Renal cortical epithelial cell (primary cell): ENCODE measurements around the gene SPSB4. TPM values are rescaled to one million over a fixed set of nuclear protein-coding genes. Genes with fewer than 3 reads are reported as not detected.

ENCODE experiments used
- DNase-seq: peaks from one replicate; pipeline ENCODE4 v3.0.0-alpha.2; 2011; ENCODE audit warnings: low read depth
- total RNA-seq: library from RNA; depleted of rRNA; stranded (reverse); fragments of >200 nt; gene quantifications from 2 replicates; pipeline ENCODE4 v1.2.3, GENCODE V29; 2014

The SPSB4 gene
- total RNA-seq, 1 donor from 2014 or later, result not detected

- DNase-seq, result no peak
These were observed 101.0 kb downstream of the SPSB4 start for GRCh38 chr3:141152130-141152529.

- no peak for DNase-seq
These were observed 101.9 kb downstream of the SPSB4 start for GRCh38 chr3:141152801-141153678.

- DNase-seq, result no peak
These were observed 102.5 kb downstream of the SPSB4 start for GRCh38 chr3:141153679-141153966.

DNA sequence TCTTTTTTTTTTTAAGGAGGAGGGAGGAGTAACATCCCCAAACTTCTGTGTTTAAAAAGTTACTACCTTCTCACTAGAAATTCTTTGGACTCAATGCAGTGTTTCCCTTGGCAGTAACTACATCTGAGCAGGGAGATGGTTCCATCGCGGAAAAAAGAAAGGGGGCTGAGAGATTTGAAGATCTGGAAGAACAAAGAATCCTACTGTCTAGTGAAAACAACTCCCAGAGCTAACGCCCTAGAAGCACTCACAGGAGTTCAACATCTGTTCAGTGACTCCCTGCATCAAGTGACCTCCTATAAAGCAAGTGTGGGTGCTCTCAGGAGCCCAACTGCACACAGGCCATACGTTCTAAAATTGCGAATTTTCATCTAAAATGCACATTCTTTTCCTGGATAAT lies 113.7 kb downstream of the SPSB4 start:
- DNase-seq, result no peak

DNA sequence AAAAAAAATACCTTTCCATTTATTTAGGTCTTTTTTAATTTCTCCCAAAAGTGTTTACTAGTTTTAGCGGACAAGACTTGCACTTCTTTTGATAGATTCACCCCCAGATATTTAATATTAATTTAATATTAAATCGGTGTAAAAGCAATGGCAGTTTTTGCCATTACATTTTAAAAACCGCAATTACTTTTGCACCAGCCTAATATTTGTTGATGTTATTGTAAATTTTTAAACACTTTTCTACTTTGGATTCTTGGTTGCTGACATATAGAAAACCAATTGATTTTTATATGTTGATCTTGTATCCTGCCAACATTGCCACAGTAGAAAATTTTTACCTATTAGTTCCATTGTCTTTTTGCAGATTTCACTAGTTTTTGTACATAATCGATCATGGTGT lies 116.5 kb downstream of the SPSB4 start:
- no peak for DNase-seq

GRCh38 chr3:141170678-141171295 lies 119.6 kb downstream of the SPSB4 start:
- no peak for DNase-seq

DNA sequence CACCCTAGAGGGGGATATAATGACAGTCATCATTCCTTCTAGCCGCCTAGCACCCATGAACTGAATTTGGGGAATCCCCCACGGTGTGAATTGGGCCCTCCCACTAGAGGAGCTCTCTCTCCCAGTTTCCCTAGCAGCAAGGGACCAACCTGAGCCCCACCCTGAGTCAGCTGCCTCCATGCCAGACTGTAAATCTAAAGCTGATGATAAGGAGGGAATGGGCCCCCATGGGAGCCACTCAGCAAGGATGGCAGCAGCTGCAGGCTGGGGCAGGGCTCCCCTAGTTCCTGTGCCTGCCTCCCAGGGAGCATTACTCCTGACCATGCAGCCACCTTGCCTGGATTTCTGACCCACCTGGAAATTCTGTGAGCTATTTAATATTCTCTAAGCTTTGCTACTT lies 123.5 kb downstream of the SPSB4 start:
- DNase-seq, result no peak

GRCh38 chr3:141176775-141177174 lies 125.6 kb downstream of the SPSB4 start:
- DNase-seq, result no peak

DNA sequence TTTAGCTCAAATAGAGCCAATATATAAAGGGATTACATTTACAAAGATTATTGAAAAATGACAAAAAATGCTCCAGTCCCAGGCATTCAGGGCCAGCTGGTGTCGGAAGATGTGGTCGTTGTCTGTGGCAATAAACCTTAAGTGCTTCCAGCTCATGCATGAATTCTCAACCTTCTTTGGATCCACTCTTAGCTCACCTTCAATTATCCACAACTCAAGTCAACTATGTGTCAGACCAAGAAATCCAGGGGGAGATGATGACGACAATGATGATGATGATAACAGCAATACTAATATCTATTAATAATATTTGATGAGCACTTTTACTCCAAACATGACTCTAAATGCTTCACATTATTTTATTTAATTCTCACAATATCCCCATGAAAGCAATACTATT lies 126.9 kb downstream of the SPSB4 start:
- no peak for DNase-seq

- no peak for DNase-seq
These were observed 127.4 kb downstream of the SPSB4 start for GRCh38 chr3:141178551-141178950.

DNA sequence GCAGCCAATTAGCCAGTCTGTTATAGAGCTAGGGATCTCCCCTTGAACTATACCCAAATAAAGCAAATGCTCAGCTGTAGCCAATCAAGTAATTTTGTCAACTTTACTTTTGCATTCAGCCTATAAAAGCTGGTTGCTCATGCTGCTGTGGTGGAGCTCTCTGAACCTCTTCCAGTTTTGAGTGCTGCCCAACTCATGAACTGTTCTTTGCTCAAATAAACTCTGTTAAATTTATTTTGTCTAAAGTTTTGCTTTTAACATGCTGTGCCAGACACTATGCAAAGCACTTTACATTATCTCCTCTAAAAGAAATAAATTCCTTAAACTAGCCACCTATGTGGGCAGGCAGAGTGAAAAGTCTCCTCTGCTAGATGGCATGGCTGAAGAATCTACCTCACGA lies 128.8 kb downstream of the SPSB4 start:
- no peak for DNase-seq

GRCh38 chr3:141181196-141181595 lies 130.0 kb downstream of the SPSB4 start:
- DNase-seq, result no peak

DNA sequence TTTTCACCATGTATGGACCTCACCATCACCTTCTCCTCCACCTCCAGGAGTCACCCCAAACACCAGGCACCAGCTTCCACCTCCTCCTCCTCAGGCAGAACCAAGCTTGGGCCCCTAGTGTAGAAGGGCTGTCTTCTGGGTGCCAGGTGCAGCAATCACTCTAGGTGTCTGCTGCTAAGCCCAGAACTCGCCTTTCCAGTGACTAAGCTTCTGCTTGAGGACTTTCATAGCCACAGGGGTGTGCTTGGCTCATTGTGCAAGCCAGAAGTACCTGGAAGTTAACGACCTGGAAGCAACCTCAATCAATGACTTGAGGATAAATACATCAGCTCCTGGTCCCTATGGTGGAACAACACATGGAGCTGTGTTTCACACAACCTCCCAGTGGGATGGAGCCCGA lies 130.7 kb downstream of the SPSB4 start:
- DNase-seq, result peak; percentile 33

DNA sequence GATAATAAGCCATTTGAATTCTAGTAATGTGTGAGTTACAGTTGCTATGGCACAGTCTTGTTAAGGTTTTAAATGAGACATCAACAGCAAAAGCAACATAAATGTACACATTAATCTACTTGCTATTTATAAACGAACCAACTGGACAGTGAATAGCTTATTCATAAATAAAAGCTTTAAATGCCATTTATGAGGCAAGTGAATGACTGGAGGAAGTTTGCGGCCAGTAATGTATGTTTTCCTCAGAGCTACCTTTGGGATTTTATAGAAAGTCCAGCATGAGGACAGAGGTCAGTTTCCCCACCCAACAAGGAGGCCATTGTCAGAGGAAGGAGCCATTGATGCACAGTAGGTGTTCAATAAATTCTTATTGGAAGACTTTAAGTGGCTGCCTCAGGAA lies 132.5 kb downstream of the SPSB4 start:
- no peak for DNase-seq

DNA sequence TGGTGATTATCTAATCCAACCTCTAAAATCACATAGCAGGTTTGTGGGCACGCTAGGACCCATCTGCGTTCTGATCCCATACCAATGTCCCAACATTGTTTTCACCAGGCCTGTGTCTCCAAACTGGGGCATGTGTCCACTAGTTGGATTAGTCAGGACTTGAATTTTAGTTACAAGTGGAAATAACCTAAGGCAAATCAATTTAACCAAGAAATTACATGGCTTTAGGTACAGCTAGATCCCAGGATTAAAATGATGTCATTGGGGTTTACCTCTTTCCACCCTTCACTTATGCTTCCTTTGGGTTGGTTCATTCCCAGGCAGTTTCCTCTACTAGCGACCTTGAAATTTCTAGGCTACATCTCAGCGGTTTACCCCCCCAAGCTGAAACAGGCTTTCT lies 133.3 kb downstream of the SPSB4 start:
- no peak for DNase-seq

DNA sequence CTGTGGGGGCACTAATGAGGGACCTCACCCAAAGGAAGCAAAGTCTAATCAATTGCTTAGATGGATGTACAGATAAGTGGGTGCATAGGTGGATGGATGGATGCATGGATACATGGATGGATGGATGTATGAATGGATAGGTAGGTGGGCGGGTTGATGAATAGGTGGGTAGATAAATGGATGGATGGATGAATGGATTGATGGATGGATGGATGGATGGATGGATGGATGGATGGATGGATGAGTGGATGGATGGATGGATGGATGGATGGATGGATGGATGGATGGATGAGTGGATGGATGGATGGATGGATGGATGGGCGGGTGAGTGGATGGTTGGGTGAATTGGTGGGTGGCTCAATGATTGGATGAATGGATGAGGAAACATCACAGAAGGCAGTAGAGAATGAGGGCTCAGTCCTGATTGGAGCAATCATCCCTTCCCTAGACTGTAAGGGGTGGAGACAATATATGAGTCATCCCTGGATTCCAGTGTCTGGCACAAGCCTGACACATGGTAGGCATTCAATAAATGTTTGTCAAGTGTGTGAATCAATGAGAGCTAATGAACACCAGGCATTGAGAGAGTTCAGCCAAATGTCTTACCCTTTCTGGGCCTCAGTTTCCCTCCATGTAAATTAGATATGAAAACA lies 140.1 kb downstream of the SPSB4 start:
- peak; percentile 60 for DNase-seq

DNA sequence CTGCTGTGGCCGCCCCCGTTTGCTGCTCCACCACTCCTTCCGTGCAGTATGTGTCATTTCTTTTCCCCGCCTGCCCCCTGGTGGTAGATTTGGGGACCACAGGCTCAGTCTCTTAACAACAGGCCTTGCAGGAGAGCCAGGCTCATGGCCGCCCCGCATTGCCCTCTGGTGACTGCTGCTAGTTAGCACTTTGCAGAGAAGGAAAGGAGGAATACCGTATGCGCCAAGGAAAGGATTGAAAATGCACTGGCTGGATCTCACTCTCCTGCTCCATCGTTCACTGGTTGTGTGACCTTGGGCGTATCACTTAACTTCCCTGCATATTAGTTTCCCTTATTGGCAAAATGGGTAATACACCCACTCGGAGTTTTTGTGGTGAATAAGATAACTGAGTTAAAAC lies 141.2 kb downstream of the SPSB4 start:
- DNase-seq, result peak; percentile 85

GRCh38 chr3:141193066-141193830 lies 142.1 kb downstream of the SPSB4 start:
- DNase-seq, result peak; percentile 3
